22Rv1 (cell line): ENCODE data around the gene DIP2A.

Experiments used
- CTCF ChIP-seq: fragments of 450-650 bp; IDR thresholded peaks from 2 replicates; pipeline ENCODE4 v1.5.1; 2017; ENCODE audit warnings: mild to moderate bottlenecking
- ZFX ChIP-seq: fragments of 450-650 bp; IDR thresholded peaks from 2 replicates; pipeline ENCODE4 v1.6.1; 2017; ENCODE audit warnings: antibody characterized with exemption, borderline replicate concordance

GRCh38 chr21:46491553-46491952, 32.9 kb downstream of the DIP2A start:
- TF ChIP-seq CTCF, result no peak
- no peak for TF ChIP-seq ZFX
